Smooth muscle cell (in vitro differentiated cells): Measurements from ENCODE around the gene THRSP. TPM values are rescaled to one million over a fixed set of nuclear protein-coding genes. Genes with fewer than 3 reads are reported as not detected.
A peak's percentile ranks its signal among the peaks of the same experiment; 100 is the strongest.

Experiments
- DNase-seq: peaks from one replicate; lab custom pipeline; 2025; ENCODE audit not compliant: unreplicated experiment; lab: John Stamatoyannopoulos, UW
- H2AFZ ChIP-seq: fragments of 200-600 bp; sonication (generic); 2 replicates; pipeline ENCODE4 v1.6.0; 2016; ENCODE audit warnings: antibody characterized with exemption, low read depth, mild to moderate bottlenecking
- H3F3A ChIP-seq: fragments of 200-600 bp; sonication (generic); 2 replicates; pipeline ENCODE4 v1.6.0; 2017; ENCODE audit warnings: antibody characterized with exemption, low read depth
- H3K27ac ChIP-seq: fragments of 200-600 bp; sonication (generic); 2 replicates; pipeline ENCODE4 v1.5.1; 2016; ENCODE audit warnings: low read depth, mild to moderate bottlenecking
- H3K27me3 ChIP-seq: fragments of 200-600 bp; sonication (generic); 2 replicates; pipeline ENCODE4 v1.6.1; 2016; ENCODE audit warnings: low read depth, mild to moderate bottlenecking
- H3K36me3 ChIP-seq: fragments of 200-600 bp; sonication (generic); 2 replicates; pipeline ENCODE4 v1.5.1; 2016; ENCODE audit warnings: low read depth
- H3K4me1 ChIP-seq: fragments of 200-600 bp; sonication (generic); 2 replicates; pipeline ENCODE4 v1.5.1; 2016; ENCODE audit warnings: low read depth
- H3K4me2 ChIP-seq: fragments of 200-600 bp; sonication (generic); 2 replicates; pipeline ENCODE4 v1.6.0; 2016; ENCODE audit warnings: mild to moderate bottlenecking
- H3K4me3 ChIP-seq: fragments of 200-600 bp; sonication (generic); 2 replicates; pipeline ENCODE4 v1.5.1; 2016; ENCODE audit warnings: mild to moderate bottlenecking
- H3K79me2 ChIP-seq: fragments of 200-600 bp; sonication (generic); 2 replicates; pipeline ENCODE4 v1.6.0; 2016; ENCODE audit warnings: low read depth, mild to moderate bottlenecking
- H3K9ac ChIP-seq: fragments of 200-600 bp; sonication (generic); 2 replicates; pipeline ENCODE4 v1.6.0; 2016; ENCODE audit warnings: low read depth
- H3K9me3 ChIP-seq: fragments of 200-600 bp; sonication (generic); replicated peaks from 2 replicates; pipeline ENCODE4 v1.5.1; 2016; ENCODE audit warnings: low read depth
- H4K20me1 ChIP-seq: fragments of 200-600 bp; sonication (generic); 2 replicates; pipeline ENCODE4 v1.6.0; 2016; ENCODE audit warnings: low read depth
- WGBS: methylation state at CpG from one replicate; pipeline ENCODE4 v1.1.7; 2016; ENCODE audit warnings: low lambda C conversion rate; 5-methylcytosine and 5-hydroxymethylcytosine counted together
- polyA plus RNA-seq: library from polyadenylated mRNA; unstranded; fragments of >200 nt; fragmentation: Nextera tagmentation; extraction: Ambion mirVana; gene quantifications from 2 replicates; pipeline ENCODE4 v1.2.1, GENCODE V29; 2016
- total RNA-seq: library from RNA; depleted of rRNA; stranded (reverse); fragments of >200 nt; gene quantifications from 2 replicates; pipeline ENCODE4 v1.2.3, GENCODE V29; 2014
- TF ChIP-seq, protein P1 (sequence below): fragments of 200-600 bp; sonication (generic); IDR thresholded peaks from 2 replicates; pipeline ENCODE4 v1.5.1; 2017; ENCODE audit warnings: borderline replicate concordance, mild to moderate bottlenecking, antibody characterized with exemption; ENCODE audit not compliant: insufficient read depth, poor library complexity, severe bottlenecking

Gene THRSP
- total and polyA plus RNA-seq, 2 experiments from 2014 or later: not detected

DNA sequence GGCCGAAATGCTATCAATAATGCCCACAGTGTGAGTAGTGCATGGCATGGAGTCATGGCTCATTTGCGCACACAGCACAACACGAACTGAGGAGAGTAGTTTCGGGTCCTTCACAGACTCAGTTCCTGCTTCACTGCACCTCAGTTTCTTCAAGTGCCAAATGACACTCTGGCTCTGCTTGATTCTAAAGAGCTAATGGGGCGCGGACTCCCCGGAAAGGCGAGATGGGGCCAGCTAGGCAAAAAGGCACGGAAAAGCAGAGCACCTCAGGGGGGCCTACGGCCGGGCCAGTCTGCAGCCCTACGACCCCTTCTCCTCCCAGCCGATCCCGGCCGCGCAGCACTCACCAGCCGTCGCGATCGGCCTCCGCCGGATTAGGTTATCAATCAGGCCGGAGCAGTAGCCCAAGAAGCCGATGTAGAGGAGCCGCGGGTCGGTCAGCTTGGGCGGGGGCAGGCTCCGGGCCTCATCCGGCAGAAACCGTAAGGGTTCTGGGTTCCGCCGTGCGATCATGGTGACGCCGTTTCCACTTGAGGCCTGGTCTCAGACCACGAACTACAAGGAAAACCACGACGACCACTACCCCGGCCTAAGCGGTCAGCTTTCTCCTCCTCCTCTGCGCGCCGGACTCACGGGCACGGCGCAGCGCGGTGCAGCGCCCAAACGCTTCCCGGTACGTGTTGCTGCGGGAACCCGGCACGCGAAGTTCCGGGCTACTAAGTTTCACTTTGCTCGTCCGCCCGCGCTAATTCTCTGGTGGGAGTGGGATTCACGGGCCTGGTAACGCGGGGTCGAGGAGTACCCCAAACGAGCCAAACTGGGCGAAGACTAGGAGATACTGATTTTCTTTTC, 15.8 kb downstream of the THRSP start, which contains the start of gene NDUFC2:
Gene NDUFC2 (minus strand): TSS at position 631 of the 852 bp plus-strand sequence. CDS start 118 bp downstream, at position 513.
- H3K4me3 ChIP-seq: peak within 1 kb of the TSS; percentile 99
- H3K9ac ChIP-seq: peak within 1 kb of the TSS; percentile 95
- H3K9me3 ChIP-seq: no peaks in the 10 kb centered on the region
- DNase-seq: peak; percentile 26
- H4K20me1 ChIP-seq: peaks cover 41% of the 10 kb centered on the region
- peak within 1 kb of the TSS; percentile 98 for H2AFZ ChIP-seq
- H3F3A ChIP-seq: no peaks in the 10 kb centered on the region
- TF ChIP-seq, protein P1, sequence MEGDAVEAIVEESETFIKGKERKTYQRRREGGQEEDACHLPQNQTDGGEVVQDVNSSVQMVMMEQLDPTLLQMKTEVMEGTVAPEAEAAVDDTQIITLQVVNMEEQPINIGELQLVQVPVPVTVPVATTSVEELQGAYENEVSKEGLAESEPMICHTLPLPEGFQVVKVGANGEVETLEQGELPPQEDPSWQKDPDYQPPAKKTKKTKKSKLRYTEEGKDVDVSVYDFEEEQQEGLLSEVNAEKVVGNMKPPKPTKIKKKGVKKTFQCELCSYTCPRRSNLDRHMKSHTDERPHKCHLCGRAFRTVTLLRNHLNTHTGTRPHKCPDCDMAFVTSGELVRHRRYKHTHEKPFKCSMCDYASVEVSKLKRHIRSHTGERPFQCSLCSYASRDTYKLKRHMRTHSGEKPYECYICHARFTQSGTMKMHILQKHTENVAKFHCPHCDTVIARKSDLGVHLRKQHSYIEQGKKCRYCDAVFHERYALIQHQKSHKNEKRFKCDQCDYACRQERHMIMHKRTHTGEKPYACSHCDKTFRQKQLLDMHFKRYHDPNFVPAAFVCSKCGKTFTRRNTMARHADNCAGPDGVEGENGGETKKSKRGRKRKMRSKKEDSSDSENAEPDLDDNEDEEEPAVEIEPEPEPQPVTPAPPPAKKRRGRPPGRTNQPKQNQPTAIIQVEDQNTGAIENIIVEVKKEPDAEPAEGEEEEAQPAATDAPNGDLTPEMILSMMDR: no peak
- H3K4me2 ChIP-seq: peak within 1 kb of the TSS; percentile 99
- H3K79me2 ChIP-seq: peaks cover 57% of the 10 kb centered on the region
- WGBS: 2% methylated on average over 68 of the region's 68 CpGs
- H3K36me3 ChIP-seq: no peaks in the 10 kb centered on the region
- H3K4me1 ChIP-seq: peaks cover 10% of the 10 kb centered on the region
- H3K27me3 ChIP-seq: no peaks in the 10 kb centered on the region
- peak within 1 kb of the TSS; percentile 78 for H3K27ac ChIP-seq

DNA sequence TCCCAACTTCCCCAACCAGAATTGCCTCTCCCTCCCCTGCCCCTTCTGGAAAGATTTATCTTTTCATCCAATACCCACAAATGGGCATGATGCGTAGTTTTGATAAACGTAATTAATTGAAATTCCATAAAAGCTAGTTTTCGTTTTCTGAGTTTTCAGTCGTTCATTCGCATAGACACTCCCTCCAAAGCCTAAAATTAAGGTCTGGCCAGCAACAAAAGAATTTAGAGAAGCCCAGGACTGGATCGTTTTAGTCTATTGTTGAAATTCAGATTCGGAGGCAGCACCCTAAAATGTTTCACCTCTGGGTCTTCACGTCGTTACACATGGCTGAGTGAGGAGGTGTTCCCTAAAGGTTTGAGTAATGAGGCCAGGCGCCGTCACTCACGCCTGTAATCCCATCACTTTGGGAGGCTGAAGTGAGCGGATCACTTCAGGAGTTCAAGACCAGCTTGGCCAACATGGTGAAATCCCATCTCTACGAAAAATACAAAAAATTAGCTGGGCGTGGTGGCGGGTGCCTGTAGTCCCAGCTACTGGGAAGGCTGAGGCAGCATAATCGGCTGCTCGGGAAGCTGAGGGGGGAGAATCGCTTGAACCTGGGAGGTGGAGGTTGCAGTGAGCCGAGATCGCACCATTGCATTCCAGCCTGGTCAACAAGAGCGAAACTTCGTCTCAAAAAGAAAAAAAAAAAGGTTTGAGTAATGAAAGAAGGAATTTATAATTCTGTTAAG, 16.6 kb downstream of the THRSP start:
- TF ChIP-seq, protein P1: no peak
- peaks cover 10% of the 10 kb centered on the region for H3K4me1 ChIP-seq
- H3K9me3 ChIP-seq: no peaks in the 10 kb centered on the region
- H3K27ac ChIP-seq: peak overlapping the region; percentile 78
- WGBS: 67% methylated on average over 23 of the region's 23 CpGs
- peaks cover 33% of the 10 kb centered on the region for H4K20me1 ChIP-seq
- no peaks in the 10 kb centered on the region for H3F3A ChIP-seq
- peak overlapping the region; percentile 99 for H3K4me3 ChIP-seq
- peaks cover 49% of the 10 kb centered on the region for H3K79me2 ChIP-seq
- DNase-seq: no peak
- peak overlapping the region; percentile 99 for H3K4me2 ChIP-seq
- H3K36me3 ChIP-seq: no peaks in the 10 kb centered on the region
- H2AFZ ChIP-seq: peak overlapping the region; percentile 98
- peak overlapping the region; percentile 95 for H3K9ac ChIP-seq
- H3K27me3 ChIP-seq: no peaks in the 10 kb centered on the region

DNA sequence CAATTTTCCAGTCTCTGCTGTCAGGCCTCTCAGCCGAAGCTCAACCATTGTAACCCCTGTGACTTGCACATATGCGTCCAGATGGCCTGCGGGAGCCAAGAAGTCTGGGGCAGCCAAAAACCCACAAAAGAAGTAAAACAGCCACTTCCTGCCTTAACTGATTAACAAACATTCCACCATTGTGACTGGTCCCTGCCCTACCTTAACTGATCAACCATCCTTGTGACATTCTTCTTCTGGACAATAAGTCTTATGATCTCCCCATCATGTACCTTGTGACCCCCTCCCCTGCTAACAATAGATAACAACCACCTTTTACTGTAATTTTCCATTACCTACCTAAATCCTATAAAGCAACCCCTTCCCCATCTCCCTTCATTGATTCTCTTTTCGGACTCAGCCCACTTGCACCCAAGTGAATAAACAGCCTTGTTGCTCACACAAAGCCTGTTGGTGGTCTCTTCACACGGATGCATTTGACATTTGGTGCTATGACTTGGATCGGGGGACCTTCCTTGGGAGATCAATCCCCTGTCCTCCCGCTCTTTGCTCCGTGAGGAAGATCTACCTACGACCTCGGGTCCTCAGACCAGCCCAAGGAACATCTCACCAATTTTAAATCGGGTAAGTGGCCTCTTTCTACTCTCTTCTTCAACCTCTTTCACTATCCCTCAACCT, 17.3 kb downstream of the THRSP start:
- TF ChIP-seq, protein P1: no peak
- no peaks in the 10 kb centered on the region for H3K9me3 ChIP-seq
- peaks cover 42% of the 10 kb centered on the region for H3K79me2 ChIP-seq
- H3K27me3 ChIP-seq: no peaks in the 10 kb centered on the region
- H3K27ac ChIP-seq: peak overlapping the region; percentile 78
- no peak overlapping the region for H3K4me3 ChIP-seq
- H3F3A ChIP-seq: no peaks in the 10 kb centered on the region
- H2AFZ ChIP-seq: peak overlapping the region; percentile 98
- peaks cover 27% of the 10 kb centered on the region for H4K20me1 ChIP-seq
- no peak overlapping the region for H3K9ac ChIP-seq
- H3K4me1 ChIP-seq: peaks cover 10% of the 10 kb centered on the region
- H3K4me2 ChIP-seq: no peak overlapping the region
- WGBS: 72% methylated on average over 11 of the region's 11 CpGs
- DNase-seq: no peak
- no peaks in the 10 kb centered on the region for H3K36me3 ChIP-seq
